ENCODE data around the gene COL4A2.

The COL4A2 gene

DNA sequence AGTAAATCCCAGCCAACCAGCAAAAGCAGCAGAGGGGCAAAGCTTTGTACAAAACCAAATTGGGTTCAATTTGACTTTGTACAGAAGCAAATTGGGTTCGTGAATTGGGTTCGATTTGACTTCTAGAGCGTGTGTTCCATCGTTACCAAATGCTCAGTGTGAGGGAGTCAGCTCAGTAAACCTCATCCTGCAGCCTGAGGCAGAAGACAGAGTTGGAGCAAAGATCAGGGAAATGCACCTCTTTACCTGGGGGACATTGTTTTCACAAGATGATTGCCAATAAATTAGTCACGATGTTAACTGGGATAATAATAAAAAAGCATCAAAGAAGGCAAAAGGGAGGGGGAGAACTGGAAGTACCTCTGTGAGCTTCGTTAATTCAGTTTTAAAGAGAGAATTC is 252.9 kb downstream of the COL4A2 start:
- Histone ChIP-seq H3K79me2 (ENCODE audit: control insufficient read depth, insufficient read depth, low read length, unreplicated experiment) (peaks cover 35% of the 10 kb centered on the region), H3K4me3 (ENCODE audit: low read depth, low read length) (peak overlapping the region; percentile 86), H2AFZ (ENCODE audit: low read length, unreplicated experiment) (no peak overlapping the region), H3K27me3 (ENCODE audit: insufficient read depth, low read length) (no peaks in the 10 kb centered on the region), H3K4me1 (ENCODE audit: control insufficient read depth, insufficient read depth, low read length, unreplicated experiment) (peaks cover 6% of the 10 kb centered on the region), H3K27ac (ENCODE audit: low read depth, low read length) (peak overlapping the region; percentile 67), H3K36me3 (ENCODE audit: insufficient read depth, low read length) (no peaks in the 10 kb centered on the region)

DNA sequence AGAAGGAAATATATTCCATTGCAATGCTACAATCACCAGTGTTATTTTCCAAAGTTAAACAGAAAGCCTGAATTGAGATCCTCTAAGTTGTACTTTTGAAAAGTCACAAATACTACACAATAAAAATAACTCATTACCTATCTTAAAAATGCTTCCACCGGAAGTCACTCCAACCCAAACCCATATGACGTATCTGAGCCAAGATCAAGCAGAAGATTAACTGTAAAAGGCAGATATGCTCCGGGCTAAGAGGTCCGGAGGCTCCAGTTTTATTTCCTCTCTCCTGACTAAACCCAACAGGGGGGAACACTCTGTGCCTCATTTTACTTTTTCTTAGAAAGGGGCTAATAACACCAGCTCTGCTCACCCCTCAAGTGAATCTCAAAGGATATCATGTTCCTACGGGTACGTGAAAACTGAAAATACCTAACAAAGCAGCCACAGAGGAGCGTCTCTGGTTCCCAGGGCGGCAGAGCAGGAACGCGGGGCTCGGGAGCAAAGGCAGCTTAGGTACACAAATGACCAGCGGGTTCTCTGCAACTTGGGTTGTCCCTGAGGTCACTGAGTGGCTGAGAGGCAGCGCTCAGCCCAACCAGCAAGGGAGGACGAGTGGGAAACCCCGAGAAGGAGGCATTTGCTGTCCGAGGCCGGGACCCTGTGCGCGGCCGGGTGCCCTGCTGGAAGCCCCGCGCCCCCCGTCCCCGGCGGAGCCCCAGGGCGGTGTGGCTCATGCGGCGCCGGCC is 253.7 kb downstream of the COL4A2 start:
- Histone ChIP-seq H3K36me3 (ENCODE audit: insufficient read depth, low read length) (no peaks in the 10 kb centered on the region), H3K27me3 (ENCODE audit: insufficient read depth, low read length) (no peaks in the 10 kb centered on the region), H3K27ac (ENCODE audit: low read depth, low read length) (peak overlapping the region; percentile 67), H3K4me3 (ENCODE audit: low read depth, low read length) (peak overlapping the region; percentile 86), H2AFZ (ENCODE audit: low read length, unreplicated experiment) (peak overlapping the region; percentile 87), H3K4me1 (ENCODE audit: control insufficient read depth, insufficient read depth, low read length, unreplicated experiment) (peaks cover 6% of the 10 kb centered on the region), H3K79me2 (ENCODE audit: control insufficient read depth, insufficient read depth, low read length, unreplicated experiment) (peaks cover 29% of the 10 kb centered on the region)

DNA sequence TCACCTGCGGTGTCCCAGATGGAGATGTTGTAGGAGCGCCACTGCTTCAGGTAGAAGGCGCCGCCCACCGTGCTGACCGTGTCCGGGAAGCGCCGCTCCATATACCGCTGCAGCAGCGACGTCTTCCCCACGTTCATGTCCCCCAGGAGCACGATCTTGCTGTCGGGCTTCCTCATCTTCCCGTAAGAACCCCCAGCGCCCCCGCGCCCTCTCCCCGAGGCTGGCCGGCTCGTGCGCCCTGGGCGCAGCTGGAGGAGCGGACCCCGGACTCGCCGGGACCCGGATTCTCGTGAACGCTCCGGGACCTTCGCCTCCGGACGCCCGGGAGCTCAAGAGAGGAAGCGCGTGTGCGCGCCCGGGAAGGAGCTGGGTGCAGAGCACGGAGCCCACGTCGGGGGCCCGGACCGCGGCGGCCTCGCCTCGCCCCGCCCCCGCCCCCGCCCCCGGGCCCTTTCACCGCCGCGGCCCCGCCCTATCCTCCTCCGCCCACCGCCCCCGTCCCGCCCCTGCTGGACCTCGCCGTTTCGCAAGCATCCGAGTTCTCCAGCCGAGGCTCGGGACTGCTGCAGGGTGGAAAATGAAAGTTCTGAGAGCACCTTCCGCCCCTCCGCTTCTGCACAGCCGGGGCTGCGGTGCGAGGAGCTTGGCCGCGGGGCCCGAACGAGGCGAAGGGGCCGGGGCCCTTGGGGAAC is 254.4 kb downstream of the COL4A2 start, which contains the start of gene RAB20:
RAB20 (minus strand) TSS at position 379 of the 692 bp plus-strand sequence; CDS start at position 176, 203 bp downstream.
- Histone ChIP-seq H3K4me3 (ENCODE audit: low read depth, low read length) (peak within 1 kb of the TSS; percentile 86), H3K36me3 (ENCODE audit: insufficient read depth, low read length) (no peaks in the 10 kb centered on the region), H3K4me1 (ENCODE audit: control insufficient read depth, insufficient read depth, low read length, unreplicated experiment) (peaks cover 6% of the 10 kb centered on the region), H2AFZ (ENCODE audit: low read length, unreplicated experiment) (peak within 1 kb of the TSS; percentile 87), H3K79me2 (ENCODE audit: control insufficient read depth, insufficient read depth, low read length, unreplicated experiment) (peaks cover 25% of the 10 kb centered on the region), H3K27ac (ENCODE audit: low read depth, low read length) (peak within 1 kb of the TSS; percentile 67), H3K27me3 (ENCODE audit: insufficient read depth, low read length) (no peaks in the 10 kb centered on the region)

- Histone ChIP-seq H3K4me1 (ENCODE audit: control insufficient read depth, insufficient read depth, low read length, unreplicated experiment) (peaks cover 6% of the 10 kb centered on the region), H3K4me3 (ENCODE audit: low read depth, low read length) (peak overlapping the region; percentile 86), H2AFZ (ENCODE audit: low read length, unreplicated experiment) (peak overlapping the region; percentile 78), H3K27me3 (ENCODE audit: insufficient read depth, low read length) (no peaks in the 10 kb centered on the region), H3K27ac (ENCODE audit: low read depth, low read length) (peak overlapping the region; percentile 16; the same call in 1 of the 2 replicates), H3K79me2 (ENCODE audit: control insufficient read depth, insufficient read depth, low read length, unreplicated experiment) (peaks cover 25% of the 10 kb centered on the region), H3K36me3 (ENCODE audit: insufficient read depth, low read length) (no peaks in the 10 kb centered on the region)
Measured at GRCh38 chr13:110562036-110562597, 255.0 kb downstream of the COL4A2 start.

Data from ACC112 (cell line).